ENCODE results near the gene SLC22A9. TPM values are rescaled to one million over a fixed set of nuclear protein-coding genes. Genes with fewer than 3 reads are reported as not detected.

Gene SLC22A9
- polyA plus RNA-seq, 1 donor from 2014 or later: not detected

- no peaks in the 10 kb centered on the region for H3K9me2 ChIP-seq (ENCODE audit: insufficient read depth, low read length)
- H3K79me2 ChIP-seq (replicated peaks; ENCODE audit: insufficient read depth, low read length): no peaks in the 10 kb centered on the region
- H3K4me2 ChIP-seq (ENCODE audit: low read length): no peak overlapping the region
- no peaks in the 10 kb centered on the region for H3K27me3 ChIP-seq (ENCODE audit: insufficient read depth, low read depth, low read length)
- H3K4me3 ChIP-seq (ENCODE audit: low read length): no peak overlapping the region
- H2AFZ ChIP-seq (ENCODE audit: low read depth, low read length): no peak overlapping the region
- TF ChIP-seq, protein P1, sequence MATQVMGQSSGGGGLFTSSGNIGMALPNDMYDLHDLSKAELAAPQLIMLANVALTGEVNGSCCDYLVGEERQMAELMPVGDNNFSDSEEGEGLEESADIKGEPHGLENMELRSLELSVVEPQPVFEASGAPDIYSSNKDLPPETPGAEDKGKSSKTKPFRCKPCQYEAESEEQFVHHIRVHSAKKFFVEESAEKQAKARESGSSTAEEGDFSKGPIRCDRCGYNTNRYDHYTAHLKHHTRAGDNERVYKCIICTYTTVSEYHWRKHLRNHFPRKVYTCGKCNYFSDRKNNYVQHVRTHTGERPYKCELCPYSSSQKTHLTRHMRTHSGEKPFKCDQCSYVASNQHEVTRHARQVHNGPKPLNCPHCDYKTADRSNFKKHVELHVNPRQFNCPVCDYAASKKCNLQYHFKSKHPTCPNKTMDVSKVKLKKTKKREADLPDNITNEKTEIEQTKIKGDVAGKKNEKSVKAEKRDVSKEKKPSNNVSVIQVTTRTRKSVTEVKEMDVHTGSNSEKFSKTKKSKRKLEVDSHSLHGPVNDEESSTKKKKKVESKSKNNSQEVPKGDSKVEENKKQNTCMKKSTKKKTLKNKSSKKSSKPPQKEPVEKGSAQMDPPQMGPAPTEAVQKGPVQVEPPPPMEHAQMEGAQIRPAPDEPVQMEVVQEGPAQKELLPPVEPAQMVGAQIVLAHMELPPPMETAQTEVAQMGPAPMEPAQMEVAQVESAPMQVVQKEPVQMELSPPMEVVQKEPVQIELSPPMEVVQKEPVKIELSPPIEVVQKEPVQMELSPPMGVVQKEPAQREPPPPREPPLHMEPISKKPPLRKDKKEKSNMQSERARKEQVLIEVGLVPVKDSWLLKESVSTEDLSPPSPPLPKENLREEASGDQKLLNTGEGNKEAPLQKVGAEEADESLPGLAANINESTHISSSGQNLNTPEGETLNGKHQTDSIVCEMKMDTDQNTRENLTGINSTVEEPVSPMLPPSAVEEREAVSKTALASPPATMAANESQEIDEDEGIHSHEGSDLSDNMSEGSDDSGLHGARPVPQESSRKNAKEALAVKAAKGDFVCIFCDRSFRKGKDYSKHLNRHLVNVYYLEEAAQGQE (IDR thresholded peaks at IDR 0.05; ENCODE audit: borderline replicate concordance): no peak
- TF ChIP-seq POLR2AphosphoS5 (IDR thresholded peaks at IDR 0.05) (no peak), EZH2 (IDR thresholded peaks at IDR 0.05; ENCODE audit: borderline replicate concordance, insufficient read depth, low read length, poor library complexity, severe bottlenecking) (no peak)
- no peaks in the 10 kb centered on the region for H3K36me3 ChIP-seq (ENCODE audit: insufficient read depth, low read length)
- no peaks in the 10 kb centered on the region for H3K9me3 ChIP-seq (ENCODE audit: low read length)
- no peak overlapping the region for H3K9ac ChIP-seq (ENCODE audit: low read length)
- H3F3A ChIP-seq (ENCODE audit: insufficient read depth, low read length, poor library complexity, severe bottlenecking): no peaks in the 10 kb centered on the region
- no peaks in the 10 kb centered on the region for H4K20me1 ChIP-seq (ENCODE audit: insufficient read depth)
- no peak overlapping the region for H3K27ac ChIP-seq (ENCODE audit: low read length)
Measured at GRCh38 chr11:63405114-63405513, 35.5 kb downstream of the SLC22A9 start.

GRCh38 chr11:63406458-63406857 is 36.9 kb downstream of the SLC22A9 start:
- Histone ChIP-seq H3K9ac (ENCODE audit: low read length) (no peak overlapping the region), H3K27ac (ENCODE audit: low read length) (no peak overlapping the region), H3K4me2 (ENCODE audit: low read length) (no peak overlapping the region), H2AFZ (ENCODE audit: low read depth, low read length) (no peak overlapping the region), H3K9me3 (ENCODE audit: low read length) (no peaks in the 10 kb centered on the region), H3K79me2 (replicated peaks; ENCODE audit: insufficient read depth, low read length) (no peaks in the 10 kb centered on the region), H4K20me1 (ENCODE audit: insufficient read depth) (no peaks in the 10 kb centered on the region), H3K27me3 (ENCODE audit: insufficient read depth, low read depth, low read length) (no peaks in the 10 kb centered on the region), H3K36me3 (ENCODE audit: insufficient read depth, low read length) (no peaks in the 10 kb centered on the region), H3K4me3 (ENCODE audit: low read length) (no peak overlapping the region), H3F3A (ENCODE audit: insufficient read depth, low read length, poor library complexity, severe bottlenecking) (no peaks in the 10 kb centered on the region), H3K9me2 (ENCODE audit: insufficient read depth, low read length) (no peaks in the 10 kb centered on the region)
- TF ChIP-seq SMC3 (conservative IDR thresholded peaks at IDR 0.05; ENCODE audit: poor library complexity): no peak
- TF ChIP-seq RAD21 (conservative IDR thresholded peaks at IDR 0.05): no peak
- TF ChIP-seq EZH2 (IDR thresholded peaks at IDR 0.05; ENCODE audit: borderline replicate concordance, insufficient read depth, low read length, poor library complexity, severe bottlenecking): no peak
- no peak for TF ChIP-seq TAF1 (IDR thresholded peaks at IDR 0.05; ENCODE audit: low read depth)
- TF ChIP-seq MXI1 (conservative IDR thresholded peaks at IDR 0.05; ENCODE audit: poor library complexity, severe bottlenecking): no peak
- no peak for TF ChIP-seq POLR2AphosphoS5 (IDR thresholded peaks at IDR 0.05)
- no peak for TF ChIP-seq EP300 (conservative IDR thresholded peaks at IDR 0.05; ENCODE audit: poor library complexity, severe bottlenecking)
- TF ChIP-seq CTCF (IDR thresholded peaks at IDR 0.05; ENCODE audit: poor library complexity, severe bottlenecking): no peak
- TF ChIP-seq, protein P1 (IDR thresholded peaks at IDR 0.05; ENCODE audit: borderline replicate concordance): no peak
